Measurements from ENCODE around the gene MRPL54. TPM values are rescaled to one million over a fixed set of nuclear protein-coding genes. Genes with fewer than 3 reads are reported as not detected.

Gene MRPL54
- total and polyA plus RNA-seq, 2 experiments from 2014 or later, result 37.9 to 91.2 TPM

- no peaks in the 10 kb centered on the region for H3K4me1 ChIP-seq (ENCODE audit: low read depth)
Observed at GRCh38 chr19:3785938-3786824, 23.7 kb downstream of the MRPL54 start, which contains the start of gene MATK. Gene MATK, minus strand, starts transcription at chr19:3786381. Its CDS starts 1,246 bp downstream, at chr19:3785135.

GRCh38 chr19:3788996-3789778 is 26.7 kb downstream of the MRPL54 start:
- H3K4me3 ChIP-seq, result no peak overlapping the region
- DNase-seq (ENCODE audit: low read depth in 1 of 2, low spot score in 1 of 2), result no peak
- H3K27me3 ChIP-seq, result peaks cover 30% of the 10 kb centered on the region
- no peaks in the 10 kb centered on the region for H3K9me3 ChIP-seq (ENCODE audit: low read depth)
- H3K4me1 ChIP-seq (ENCODE audit: low read depth), result no peaks in the 10 kb centered on the region
- no peaks in the 10 kb centered on the region for H3K36me3 ChIP-seq
- no peak overlapping the region for H3K27ac ChIP-seq
- TF ChIP-seq, protein P1, sequence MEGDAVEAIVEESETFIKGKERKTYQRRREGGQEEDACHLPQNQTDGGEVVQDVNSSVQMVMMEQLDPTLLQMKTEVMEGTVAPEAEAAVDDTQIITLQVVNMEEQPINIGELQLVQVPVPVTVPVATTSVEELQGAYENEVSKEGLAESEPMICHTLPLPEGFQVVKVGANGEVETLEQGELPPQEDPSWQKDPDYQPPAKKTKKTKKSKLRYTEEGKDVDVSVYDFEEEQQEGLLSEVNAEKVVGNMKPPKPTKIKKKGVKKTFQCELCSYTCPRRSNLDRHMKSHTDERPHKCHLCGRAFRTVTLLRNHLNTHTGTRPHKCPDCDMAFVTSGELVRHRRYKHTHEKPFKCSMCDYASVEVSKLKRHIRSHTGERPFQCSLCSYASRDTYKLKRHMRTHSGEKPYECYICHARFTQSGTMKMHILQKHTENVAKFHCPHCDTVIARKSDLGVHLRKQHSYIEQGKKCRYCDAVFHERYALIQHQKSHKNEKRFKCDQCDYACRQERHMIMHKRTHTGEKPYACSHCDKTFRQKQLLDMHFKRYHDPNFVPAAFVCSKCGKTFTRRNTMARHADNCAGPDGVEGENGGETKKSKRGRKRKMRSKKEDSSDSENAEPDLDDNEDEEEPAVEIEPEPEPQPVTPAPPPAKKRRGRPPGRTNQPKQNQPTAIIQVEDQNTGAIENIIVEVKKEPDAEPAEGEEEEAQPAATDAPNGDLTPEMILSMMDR (IDR thresholded peaks at IDR 0.05; ENCODE audit: low read depth, low read length), result no peak

More at GRCh38 chr19:3785938-3786824, 23.7 kb downstream of the MRPL54 start, which contains the start of gene MATK:
- H3K27ac ChIP-seq, result no peak within 1 kb of the TSS
- TF ChIP-seq, protein P1 (IDR thresholded peaks at IDR 0.05; ENCODE audit: low read depth, low read length), result no peak
- peaks cover 35% of the 10 kb centered on the region for H3K27me3 ChIP-seq
- no peaks in the 10 kb centered on the region for H3K9me3 ChIP-seq (ENCODE audit: low read depth)
- H3K4me3 ChIP-seq, result peak within 1 kb of the TSS; percentile 89
- H3K36me3 ChIP-seq, result no peaks in the 10 kb centered on the region
- DNase-seq (ENCODE audit: low read depth in 1 of 2, low spot score in 1 of 2), result no peak

- no peak for DNase-seq (ENCODE audit: low read depth in 1 of 2, low spot score in 1 of 2)
- H3K36me3 ChIP-seq, result no peaks in the 10 kb centered on the region
- no peak overlapping the region for H3K27ac ChIP-seq
- H3K27me3 ChIP-seq, result peaks cover 19% of the 10 kb centered on the region
- H3K4me1 ChIP-seq (ENCODE audit: low read depth), result no peaks in the 10 kb centered on the region
- no peaks in the 10 kb centered on the region for H3K9me3 ChIP-seq (ENCODE audit: low read depth)
- TF ChIP-seq, protein P1 (IDR thresholded peaks at IDR 0.05; ENCODE audit: low read depth, low read length), result no peak
- H3K4me3 ChIP-seq, result no peak overlapping the region
Observed at GRCh38 chr19:3790209-3790734, 27.8 kb downstream of the MRPL54 start.

- no peak overlapping the region for H3K27ac ChIP-seq
- TF ChIP-seq, protein P1 (IDR thresholded peaks at IDR 0.05; ENCODE audit: low read depth, low read length), result no peak
- no peaks in the 10 kb centered on the region for H3K4me1 ChIP-seq (ENCODE audit: low read depth)
- no peak overlapping the region for H3K4me3 ChIP-seq
- no peaks in the 10 kb centered on the region for H3K36me3 ChIP-seq
- no peak for DNase-seq (ENCODE audit: low read depth in 1 of 2, low spot score in 1 of 2)
- H3K9me3 ChIP-seq (ENCODE audit: low read depth), result no peaks in the 10 kb centered on the region
- peaks cover 12% of the 10 kb centered on the region for H3K27me3 ChIP-seq
Observed at GRCh38 chr19:3790941-3791340, 28.5 kb downstream of the MRPL54 start.

DNA sequence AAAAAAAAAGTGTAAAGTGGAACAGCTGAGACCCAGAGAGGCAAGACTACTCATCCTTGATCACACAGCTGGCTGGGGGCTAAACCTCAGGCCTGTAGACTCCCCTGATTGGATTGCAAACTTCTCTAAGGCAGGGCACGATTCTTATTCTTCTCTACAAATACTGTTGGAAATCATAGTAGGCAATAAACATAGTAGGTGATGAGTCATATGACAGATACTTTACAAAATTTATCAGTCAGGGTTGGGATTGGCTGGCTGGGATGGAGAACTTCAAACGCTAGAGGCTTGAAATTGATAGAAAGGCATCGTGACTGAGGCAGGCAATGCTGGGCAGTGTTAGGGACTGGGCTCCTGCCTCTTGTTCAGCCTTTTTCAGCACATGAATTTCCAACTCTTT is 29.6 kb downstream of the MRPL54 start:
- no peak overlapping the region for H3K4me3 ChIP-seq
- no peak overlapping the region for H3K27ac ChIP-seq
- DNase-seq (ENCODE audit: low read depth in 1 of 2, low spot score in 1 of 2), result no peak
- no peaks in the 10 kb centered on the region for H3K36me3 ChIP-seq
- no peaks in the 10 kb centered on the region for H3K4me1 ChIP-seq (ENCODE audit: low read depth)
- TF ChIP-seq, protein P1 (IDR thresholded peaks at IDR 0.05; ENCODE audit: low read depth, low read length), result no peak
- H3K9me3 ChIP-seq (ENCODE audit: low read depth), result no peaks in the 10 kb centered on the region
- peaks cover 3% of the 10 kb centered on the region for H3K27me3 ChIP-seq
